Measurements from ENCODE around the gene MEN1.
A peak's percentile ranks its signal among the peaks of the same experiment; 100 is the strongest.
"Not testable (repeated sequence)": the region's sequence is repeated elsewhere in the genome, so short reads cannot be mapped to it uniquely, and the experiment has no call there.

Gene MEN1

GRCh38 chr11:64853709-64854108 is 43.4 kb upstream of the MEN1 start:
- Histone ChIP-seq H3K9me3 (ENCODE audit: control insufficient read depth, insufficient read depth, low read length) (no peaks in the 10 kb centered on the region), H3K4me1 (ENCODE audit: control insufficient read depth, insufficient read depth, low read length) (peaks cover 2% of the 10 kb centered on the region), H3K27ac (ENCODE audit: low read length) (no peak overlapping the region), H3K4me3 (ENCODE audit: low read length) (no peak overlapping the region), H3K27me3 (ENCODE audit: control insufficient read depth, insufficient read depth, low read length) (no peaks in the 10 kb centered on the region), H3K36me3 (ENCODE audit: control insufficient read depth, insufficient read depth, low read length) (peaks cover 12% of the 10 kb centered on the region)
- DNase-seq (ENCODE audit: low read depth, low spot score): no peak
- no CpG with 5 or more reads among the region's 27 CpGs for WGBS (ENCODE audit: insufficient coverage, insufficient read length)

- WGBS (ENCODE audit: insufficient coverage, insufficient read length): no CpG with 5 or more reads among the region's 24 CpGs
- Histone ChIP-seq H3K27ac (ENCODE audit: low read length) (no peak overlapping the region), H3K4me1 (ENCODE audit: control insufficient read depth, insufficient read depth, low read length) (peaks cover 2% of the 10 kb centered on the region), H3K36me3 (ENCODE audit: control insufficient read depth, insufficient read depth, low read length) (peaks cover 8% of the 10 kb centered on the region), H3K27me3 (ENCODE audit: control insufficient read depth, insufficient read depth, low read length) (no peaks in the 10 kb centered on the region), H3K4me3 (ENCODE audit: low read length) (no peak overlapping the region), H3K9me3 (ENCODE audit: control insufficient read depth, insufficient read depth, low read length) (no peaks in the 10 kb centered on the region)
- no peak for DNase-seq (ENCODE audit: low read depth, low spot score)
Measured at GRCh38 chr11:64852804-64853509, 42.6 kb upstream of the MEN1 start.

GRCh38 chr11:64851831-64852351 is 41.5 kb upstream of the MEN1 start:
- Histone ChIP-seq H3K4me1 (ENCODE audit: control insufficient read depth, insufficient read depth, low read length) (peaks cover 2% of the 10 kb centered on the region), H3K4me3 (ENCODE audit: low read length) (no peak overlapping the region), H3K27ac (ENCODE audit: low read length) (no peak overlapping the region), H3K27me3 (ENCODE audit: control insufficient read depth, insufficient read depth, low read length) (no peaks in the 10 kb centered on the region), H3K36me3 (ENCODE audit: control insufficient read depth, insufficient read depth, low read length) (peaks cover 8% of the 10 kb centered on the region), H3K9me3 (ENCODE audit: control insufficient read depth, insufficient read depth, low read length) (no peaks in the 10 kb centered on the region)
- no peak for DNase-seq (ENCODE audit: low read depth, low spot score)
- WGBS (ENCODE audit: insufficient coverage, insufficient read length): no CpG with 5 or more reads among the region's 8 CpGs

GRCh38 chr11:64850979-64851567 is 40.7 kb upstream of the MEN1 start:
- H3K27me3 ChIP-seq (ENCODE audit: control insufficient read depth, insufficient read depth, low read length): no peaks in the 10 kb centered on the region
- H3K36me3 ChIP-seq (ENCODE audit: control insufficient read depth, insufficient read depth, low read length): peaks cover 8% of the 10 kb centered on the region
- no peak overlapping the region for H3K27ac ChIP-seq (ENCODE audit: low read length)
- no peak overlapping the region for H3K4me3 ChIP-seq (ENCODE audit: low read length)
- no peaks in the 10 kb centered on the region for H3K9me3 ChIP-seq (ENCODE audit: control insufficient read depth, insufficient read depth, low read length)
- H3K4me1 ChIP-seq (ENCODE audit: control insufficient read depth, insufficient read depth, low read length): peaks cover 2% of the 10 kb centered on the region
- DNase-seq (ENCODE audit: low read depth, low spot score): no peak
- WGBS (ENCODE audit: insufficient coverage, insufficient read length): no CpG with 5 or more reads among the region's 13 CpGs

GRCh38 chr11:64849598-64850356 is 39.4 kb upstream of the MEN1 start:
- peaks cover 2% of the 10 kb centered on the region for H3K4me1 ChIP-seq (ENCODE audit: control insufficient read depth, insufficient read depth, low read length)
- H3K27ac ChIP-seq (ENCODE audit: low read length): no peak overlapping the region
- WGBS (ENCODE audit: insufficient coverage, insufficient read length): no CpG with 5 or more reads among the region's 19 CpGs
- H3K4me3 ChIP-seq (ENCODE audit: low read length): no peak overlapping the region
- no peaks in the 10 kb centered on the region for H3K9me3 ChIP-seq (ENCODE audit: control insufficient read depth, insufficient read depth, low read length)
- H3K27me3 ChIP-seq (ENCODE audit: control insufficient read depth, insufficient read depth, low read length): no peaks in the 10 kb centered on the region
- DNase-seq (ENCODE audit: low read depth, low spot score): no peak
- H3K36me3 ChIP-seq (ENCODE audit: control insufficient read depth, insufficient read depth, low read length): peaks cover 6% of the 10 kb centered on the region

- Histone ChIP-seq H3K9me3 (ENCODE audit: control insufficient read depth, insufficient read depth, low read length) (no peaks in the 10 kb centered on the region), H3K27me3 (ENCODE audit: control insufficient read depth, insufficient read depth, low read length) (no peaks in the 10 kb centered on the region), H3K4me3 (ENCODE audit: low read length) (no peak overlapping the region), H3K4me1 (ENCODE audit: control insufficient read depth, insufficient read depth, low read length) (peaks cover 2% of the 10 kb centered on the region), H3K36me3 (ENCODE audit: control insufficient read depth, insufficient read depth, low read length) (no peaks in the 10 kb centered on the region), H3K27ac (ENCODE audit: low read length) (no peak overlapping the region)
- DNase-seq (ENCODE audit: low read depth, low spot score): no peak
- WGBS (ENCODE audit: insufficient coverage, insufficient read length): no CpG with 5 or more reads among the region's 16 CpGs
Measured at GRCh38 chr11:64848826-64849597, 38.7 kb upstream of the MEN1 start.

GRCh38 chr11:64848214-64848825 is 38.0 kb upstream of the MEN1 start:
- Histone ChIP-seq H3K27ac (ENCODE audit: low read length) (no peak overlapping the region), H3K9me3 (ENCODE audit: control insufficient read depth, insufficient read depth, low read length) (no peaks in the 10 kb centered on the region), H3K36me3 (ENCODE audit: control insufficient read depth, insufficient read depth, low read length) (no peaks in the 10 kb centered on the region), H3K27me3 (ENCODE audit: control insufficient read depth, insufficient read depth, low read length) (no peaks in the 10 kb centered on the region), H3K4me3 (ENCODE audit: low read length) (no peak overlapping the region), H3K4me1 (ENCODE audit: control insufficient read depth, insufficient read depth, low read length) (peaks cover 3% of the 10 kb centered on the region)
- no CpG with 5 or more reads among the region's 6 CpGs for WGBS (ENCODE audit: insufficient coverage, insufficient read length)
- no peak for DNase-seq (ENCODE audit: low read depth, low spot score)

- Histone ChIP-seq H3K27ac (ENCODE audit: low read length) (no peak overlapping the region), H3K4me1 (ENCODE audit: control insufficient read depth, insufficient read depth, low read length) (peaks cover 7% of the 10 kb centered on the region), H3K36me3 (ENCODE audit: control insufficient read depth, insufficient read depth, low read length) (no peaks in the 10 kb centered on the region), H3K27me3 (ENCODE audit: control insufficient read depth, insufficient read depth, low read length) (no peaks in the 10 kb centered on the region), H3K4me3 (ENCODE audit: low read length) (no peak overlapping the region), H3K9me3 (ENCODE audit: control insufficient read depth, insufficient read depth, low read length) (no peaks in the 10 kb centered on the region)
- no CpG with 5 or more reads among the region's 13 CpGs for WGBS (ENCODE audit: insufficient coverage, insufficient read length)
- DNase-seq (ENCODE audit: low read depth, low spot score): peak; percentile 89
Measured at GRCh38 chr11:64846998-64847666, 36.8 kb upstream of the MEN1 start.

- not testable (repeated sequence) for H3K4me3 ChIP-seq (ENCODE audit: low read length); DNase-seq (ENCODE audit: low read depth, low spot score); H3K4me1 ChIP-seq (ENCODE audit: control insufficient read depth, insufficient read depth, low read length); H3K27ac ChIP-seq (ENCODE audit: low read length); H3K27me3 ChIP-seq (ENCODE audit: control insufficient read depth, insufficient read depth, low read length); H3K9me3 ChIP-seq (ENCODE audit: control insufficient read depth, insufficient read depth, low read length); H3K36me3 ChIP-seq (ENCODE audit: control insufficient read depth, insufficient read depth, low read length)
- WGBS (ENCODE audit: insufficient coverage, insufficient read length): no CpG with 5 or more reads among the region's 8 CpGs
Measured at GRCh38 chr11:64845776-64846129, 35.4 kb upstream of the MEN1 start.
